ENCODE results near the gene LTBP1. TPM values are rescaled to one million over a fixed set of nuclear protein-coding genes. Genes with fewer than 3 reads are reported as not detected.

The LTBP1 gene
- total and polyA plus RNA-seq, 9 donors, result 13.5 to 117 (median 41.8) TPM

GRCh38 chr2:33316328-33316727 lies 369.6 kb downstream of the LTBP1 start:
- TF ChIP-seq POLR2A (IDR thresholded peaks at IDR 0.05) (no peak), EP300 (IDR thresholded peaks at IDR 0.05) (no peak)
- TF ChIP-seq, protein P1, sequence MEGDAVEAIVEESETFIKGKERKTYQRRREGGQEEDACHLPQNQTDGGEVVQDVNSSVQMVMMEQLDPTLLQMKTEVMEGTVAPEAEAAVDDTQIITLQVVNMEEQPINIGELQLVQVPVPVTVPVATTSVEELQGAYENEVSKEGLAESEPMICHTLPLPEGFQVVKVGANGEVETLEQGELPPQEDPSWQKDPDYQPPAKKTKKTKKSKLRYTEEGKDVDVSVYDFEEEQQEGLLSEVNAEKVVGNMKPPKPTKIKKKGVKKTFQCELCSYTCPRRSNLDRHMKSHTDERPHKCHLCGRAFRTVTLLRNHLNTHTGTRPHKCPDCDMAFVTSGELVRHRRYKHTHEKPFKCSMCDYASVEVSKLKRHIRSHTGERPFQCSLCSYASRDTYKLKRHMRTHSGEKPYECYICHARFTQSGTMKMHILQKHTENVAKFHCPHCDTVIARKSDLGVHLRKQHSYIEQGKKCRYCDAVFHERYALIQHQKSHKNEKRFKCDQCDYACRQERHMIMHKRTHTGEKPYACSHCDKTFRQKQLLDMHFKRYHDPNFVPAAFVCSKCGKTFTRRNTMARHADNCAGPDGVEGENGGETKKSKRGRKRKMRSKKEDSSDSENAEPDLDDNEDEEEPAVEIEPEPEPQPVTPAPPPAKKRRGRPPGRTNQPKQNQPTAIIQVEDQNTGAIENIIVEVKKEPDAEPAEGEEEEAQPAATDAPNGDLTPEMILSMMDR (IDR thresholded peaks at IDR 0.05), result no peak
- Histone ChIP-seq H3K4me3 (no peak overlapping the region), H3K9me3 (no peaks in the 10 kb centered on the region), H3K4me1 (ENCODE audit: insufficient read depth) (peaks cover 7% of the 10 kb centered on the region), H3K27me3 (no peaks in the 10 kb centered on the region), H3K36me3 (no peaks in the 10 kb centered on the region), H3K27ac (no peak overlapping the region)
- 29 to 55% (median 47%) methylated on average over 1 of the region's 1 CpG for WGBS, 3 donors
- no peak for DNase-seq
- intact Hi-C loops (cut with DNase I), result no loop called here

- no peak overlapping the region for H3K27ac ChIP-seq
- H3K36me3 ChIP-seq, result no peaks in the 10 kb centered on the region
- H3K9me3 ChIP-seq, result no peaks in the 10 kb centered on the region
- peaks cover 10% of the 10 kb centered on the region for H3K4me1 ChIP-seq (ENCODE audit: insufficient read depth)
- 43 to 55% (median 47%) methylated on average over 5 of the region's 5 CpGs for WGBS, 3 donors
- TF ChIP-seq, protein P1 (IDR thresholded peaks at IDR 0.05), result no peak
- TF ChIP-seq EP300 (IDR thresholded peaks at IDR 0.05) (no peak), POLR2A (IDR thresholded peaks at IDR 0.05) (no peak)
- no peak overlapping the region for H3K4me3 ChIP-seq
- DNase-seq, result no peak
- intact Hi-C loops (cut with DNase I), result no loop called here
- H3K27me3 ChIP-seq, result no peaks in the 10 kb centered on the region
Observed at GRCh38 chr2:33317369-33318007, 370.7 kb downstream of the LTBP1 start.

GRCh38 chr2:33318456-33318855 lies 371.7 kb downstream of the LTBP1 start:
- TF ChIP-seq EP300 (IDR thresholded peaks at IDR 0.05), result no peak
- TF ChIP-seq, protein P1 (IDR thresholded peaks at IDR 0.05), result no peak
- TF ChIP-seq POLR2A (IDR thresholded peaks at IDR 0.05), result no peak
- Histone ChIP-seq H3K27me3 (no peaks in the 10 kb centered on the region), H3K9me3 (no peaks in the 10 kb centered on the region), H3K36me3 (no peaks in the 10 kb centered on the region), H3K27ac (no peak overlapping the region), H3K4me1 (ENCODE audit: insufficient read depth) (peaks cover 10% of the 10 kb centered on the region), H3K4me3 (no peak overlapping the region)
- intact Hi-C loops (cut with DNase I), result no loop called here
- DNase-seq, result no peak
- WGBS, 3 donors, result 86 to 89% (median 88%) methylated on average over 3 of the region's 3 CpGs

DNA sequence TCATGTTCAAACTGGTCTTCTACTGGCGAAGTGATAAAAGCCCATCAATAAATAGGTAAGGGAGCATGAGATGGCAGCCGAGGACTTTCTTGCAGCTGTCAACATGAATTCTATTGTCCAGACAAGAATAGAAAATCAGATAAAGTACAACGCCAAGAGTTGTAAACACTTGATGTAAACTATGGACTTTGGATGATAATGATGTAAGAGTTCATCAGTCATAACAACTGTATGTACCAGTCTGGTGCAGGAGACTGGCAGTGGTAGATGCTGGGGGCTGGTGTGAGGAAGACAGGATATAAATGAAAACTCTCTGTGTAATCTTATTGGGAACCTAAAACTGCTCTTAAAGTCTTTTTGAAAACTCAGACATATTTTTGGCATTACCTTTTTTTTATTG lies 373.8 kb downstream of the LTBP1 start:
- Histone ChIP-seq H3K27me3 (no peaks in the 10 kb centered on the region), H3K4me3 (no peak overlapping the region), H3K36me3 (no peaks in the 10 kb centered on the region), H3K9me3 (no peaks in the 10 kb centered on the region), H3K27ac (no peak overlapping the region), H3K4me1 (ENCODE audit: insufficient read depth) (peaks cover 10% of the 10 kb centered on the region)
- WGBS, 3 donors, result 82 to 93% (median 83%) methylated on average over 3 of the region's 3 CpGs
- TF ChIP-seq, protein P1 (IDR thresholded peaks at IDR 0.05), result no peak
- TF ChIP-seq POLR2A (IDR thresholded peaks at IDR 0.05) (no peak), EP300 (IDR thresholded peaks at IDR 0.05) (no peak)
- no peak for DNase-seq
- intact Hi-C loops (cut with DNase I), result no loop called here

Data from ovary (tissue), 9 donors.